D721Med (cell line): ENCODE results near the gene PDLIM1.
A peak's percentile ranks its signal among the peaks of the same experiment; 100 is the strongest.

ENCODE experiments used
- DNase-seq: peaks from one replicate; pipeline ENCODE4 v3.0.0; 2011; ENCODE audit warnings: low spot score; ENCODE audit not compliant: insufficient read length
- FAIRE-seq: peaks from 2 replicates; lab custom pipeline; 2011; peaks lifted over from hg19 to GRCh38; lab: Jason Lieb, UNC
- CTCF ChIP-seq: IDR thresholded peaks from 2 replicates; pipeline ENCODE4 v1.5.1; 2012; ENCODE audit warnings: mild to moderate bottlenecking, control low read depth; ENCODE audit not compliant: insufficient read depth; ENCODE audit errors: missing control alignments

The PDLIM1 gene

GRCh38 chr10:95193944-95194343 is 96.9 kb downstream of the PDLIM1 start, which contains the start of gene ACSM6:
ACSM6 (plus strand) TSS chr10:95194238; CDS start chr10:95194486, 248 bp downstream.
- TF ChIP-seq CTCF, result no peak
- FAIRE-seq (no peak), DNase-seq (no peak)

GRCh38 chr10:95188593-95188992 is 102.2 kb downstream of the PDLIM1 start:
- no peak for FAIRE-seq
- DNase-seq, result no peak
- no peak for TF ChIP-seq CTCF

GRCh38 chr10:95187617-95188016 is 103.2 kb downstream of the PDLIM1 start:
- DNase-seq, result no peak
- no peak for TF ChIP-seq CTCF
- peak; percentile 92 for FAIRE-seq
